ENCODE measurements around the gene PPME1. TPM values are rescaled to one million over a fixed set of nuclear protein-coding genes. Genes with fewer than 3 reads are reported as not detected.

Gene PPME1
- total RNA-seq, 4 donors from 2014 or later: 23.2 to 25.0 (median 23.8) TPM

- DNase-seq (ENCODE audit: low spot score) (no peak), ATAC-seq (ENCODE audit: low FRiP score) (peak; percentile 55)
- no peak for TF ChIP-seq CTCF (IDR thresholded peaks at IDR 0.05)
Observed at GRCh38 chr11:74278103-74278502, 107.0 kb downstream of the PPME1 start.

GRCh38 chr11:74278721-74279161, 107.7 kb downstream of the PPME1 start:
- ATAC-seq (ENCODE audit: low FRiP score): peak; percentile 94
- TF ChIP-seq CTCF (IDR thresholded peaks at IDR 0.05): no peak
- peak; percentile 75 for DNase-seq (ENCODE audit: low spot score)

GRCh38 chr11:74279256-74279655, 108.2 kb downstream of the PPME1 start:
- ATAC-seq (ENCODE audit: low FRiP score): peak; percentile 6
- no peak for DNase-seq (ENCODE audit: low spot score)
- no peak for TF ChIP-seq CTCF (IDR thresholded peaks at IDR 0.05)

- DNase-seq (ENCODE audit: low spot score): no peak
- TF ChIP-seq CTCF (IDR thresholded peaks at IDR 0.05): no peak
- no peak for ATAC-seq (ENCODE audit: low FRiP score)
Observed at GRCh38 chr11:74280494-74280893, 109.4 kb downstream of the PPME1 start.

- DNase-seq (ENCODE audit: low spot score): no peak
- no peak for ATAC-seq (ENCODE audit: low FRiP score)
- no peak for TF ChIP-seq CTCF (IDR thresholded peaks at IDR 0.05)
Observed at GRCh38 chr11:74282421-74282820, 111.3 kb downstream of the PPME1 start.

- DNase-seq (ENCODE audit: low spot score) (no peak), ATAC-seq (ENCODE audit: low FRiP score) (no peak)
- no peak for TF ChIP-seq CTCF (IDR thresholded peaks at IDR 0.05)
Observed at GRCh38 chr11:74282914-74283371, 111.9 kb downstream of the PPME1 start.

- DNase-seq (ENCODE audit: low spot score): no peak
- TF ChIP-seq CTCF (IDR thresholded peaks at IDR 0.05): no peak
- ATAC-seq (ENCODE audit: low FRiP score): no peak
Observed at GRCh38 chr11:74283580-74284180, 112.6 kb downstream of the PPME1 start.
